GM12874 (cell line): Measurements from ENCODE around the gene ANAPC2.

Experiments
- TF ChIP-seq, protein P1 (sequence below): IDR thresholded peaks from 2 replicates; pipeline ENCODE4 v1.5.1; 2011; ENCODE audit warnings: low read depth, mild to moderate bottlenecking, control low read depth, low read length, moderate library complexity; ENCODE audit not compliant: insufficient read depth

Gene ANAPC2

DNA sequence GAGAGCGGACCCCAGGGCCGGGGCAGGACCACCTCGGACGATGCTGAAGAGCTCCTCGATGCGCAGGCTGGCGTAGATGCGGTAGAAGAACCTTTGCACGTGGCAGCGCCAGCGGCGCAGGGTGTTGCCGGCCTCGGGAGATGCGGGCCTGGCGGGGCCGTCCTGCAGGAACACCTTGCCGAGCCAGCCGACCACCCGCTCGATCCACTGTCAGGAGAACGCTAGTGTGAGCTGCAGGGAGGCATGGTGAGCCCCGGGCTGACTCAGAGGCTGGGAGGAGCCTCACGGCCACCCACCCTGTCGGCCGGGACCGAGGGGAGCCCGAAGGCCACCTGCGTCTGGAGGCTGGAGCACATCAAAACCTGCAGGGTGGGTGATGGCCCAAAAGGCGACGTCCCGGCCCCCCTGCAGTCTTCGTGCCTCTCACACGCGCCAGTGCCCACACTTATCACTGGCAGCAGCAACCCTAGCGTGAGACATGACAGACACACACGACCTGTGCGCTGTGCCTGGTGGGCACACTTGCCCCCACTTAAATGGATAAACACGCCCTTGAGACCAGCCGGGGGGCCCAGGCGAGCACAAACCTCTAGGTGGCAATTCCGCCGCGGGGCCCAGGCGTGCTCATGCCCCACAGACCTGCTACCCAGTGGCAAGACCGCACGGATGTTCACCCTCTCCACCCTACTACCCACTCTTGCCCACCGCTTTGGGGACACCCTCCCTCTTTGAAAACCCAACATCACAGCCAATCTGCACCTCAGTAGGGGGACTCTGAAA lies 3.3 kb downstream of the ANAPC2 start:
- TF ChIP-seq, protein P1, sequence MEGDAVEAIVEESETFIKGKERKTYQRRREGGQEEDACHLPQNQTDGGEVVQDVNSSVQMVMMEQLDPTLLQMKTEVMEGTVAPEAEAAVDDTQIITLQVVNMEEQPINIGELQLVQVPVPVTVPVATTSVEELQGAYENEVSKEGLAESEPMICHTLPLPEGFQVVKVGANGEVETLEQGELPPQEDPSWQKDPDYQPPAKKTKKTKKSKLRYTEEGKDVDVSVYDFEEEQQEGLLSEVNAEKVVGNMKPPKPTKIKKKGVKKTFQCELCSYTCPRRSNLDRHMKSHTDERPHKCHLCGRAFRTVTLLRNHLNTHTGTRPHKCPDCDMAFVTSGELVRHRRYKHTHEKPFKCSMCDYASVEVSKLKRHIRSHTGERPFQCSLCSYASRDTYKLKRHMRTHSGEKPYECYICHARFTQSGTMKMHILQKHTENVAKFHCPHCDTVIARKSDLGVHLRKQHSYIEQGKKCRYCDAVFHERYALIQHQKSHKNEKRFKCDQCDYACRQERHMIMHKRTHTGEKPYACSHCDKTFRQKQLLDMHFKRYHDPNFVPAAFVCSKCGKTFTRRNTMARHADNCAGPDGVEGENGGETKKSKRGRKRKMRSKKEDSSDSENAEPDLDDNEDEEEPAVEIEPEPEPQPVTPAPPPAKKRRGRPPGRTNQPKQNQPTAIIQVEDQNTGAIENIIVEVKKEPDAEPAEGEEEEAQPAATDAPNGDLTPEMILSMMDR, result no peak

DNA sequence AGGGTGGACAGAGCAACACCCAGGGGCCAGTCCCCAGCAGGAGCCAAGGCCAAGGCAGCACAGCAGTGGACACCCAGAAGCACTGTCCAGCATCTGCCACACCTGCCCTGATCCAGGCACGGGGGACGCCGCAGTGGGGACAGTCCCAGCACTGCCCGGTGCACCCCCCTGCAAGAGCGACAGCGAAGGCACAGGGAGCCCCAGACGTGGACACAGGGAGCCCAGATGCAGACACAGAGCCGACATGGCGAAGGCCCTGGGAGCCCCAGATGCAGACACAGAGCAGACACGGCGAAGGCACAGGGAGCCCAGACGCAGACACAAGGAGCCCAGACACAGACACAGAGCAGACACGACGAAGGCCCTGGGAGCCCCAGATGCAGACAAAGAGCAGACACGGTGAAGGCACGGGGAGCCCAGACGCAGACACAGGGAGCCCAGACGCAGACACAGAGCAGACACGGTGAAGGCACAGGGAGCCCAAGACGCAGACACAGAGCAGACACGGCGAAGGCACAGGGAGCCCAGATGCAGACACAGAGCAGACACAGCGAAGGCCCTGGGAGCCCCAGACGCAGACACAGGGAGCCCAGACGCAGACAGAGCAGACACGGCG lies 4.3 kb downstream of the ANAPC2 start:
- TF ChIP-seq, protein P1, result no peak

DNA sequence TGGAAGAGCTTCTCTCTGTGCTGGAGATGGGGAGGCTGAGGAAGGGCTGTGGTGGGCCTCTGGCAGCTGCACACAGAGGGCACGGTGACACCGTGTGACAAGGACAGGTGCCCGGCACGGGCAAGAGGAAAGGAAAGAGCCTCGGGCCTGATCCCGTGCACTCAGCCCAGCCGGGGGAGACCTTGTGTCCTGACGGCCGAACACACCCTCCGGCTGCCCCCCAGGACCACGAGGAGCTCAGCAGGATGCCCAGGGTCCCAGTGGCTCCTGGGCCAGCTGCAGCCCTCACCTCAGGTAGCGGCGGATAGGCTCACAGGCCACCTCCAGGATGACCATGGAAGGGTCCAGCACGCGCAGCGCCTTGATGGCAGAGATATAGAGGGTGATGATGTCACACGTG lies 5.5 kb downstream of the ANAPC2 start:
- TF ChIP-seq, protein P1, result no peak

DNA sequence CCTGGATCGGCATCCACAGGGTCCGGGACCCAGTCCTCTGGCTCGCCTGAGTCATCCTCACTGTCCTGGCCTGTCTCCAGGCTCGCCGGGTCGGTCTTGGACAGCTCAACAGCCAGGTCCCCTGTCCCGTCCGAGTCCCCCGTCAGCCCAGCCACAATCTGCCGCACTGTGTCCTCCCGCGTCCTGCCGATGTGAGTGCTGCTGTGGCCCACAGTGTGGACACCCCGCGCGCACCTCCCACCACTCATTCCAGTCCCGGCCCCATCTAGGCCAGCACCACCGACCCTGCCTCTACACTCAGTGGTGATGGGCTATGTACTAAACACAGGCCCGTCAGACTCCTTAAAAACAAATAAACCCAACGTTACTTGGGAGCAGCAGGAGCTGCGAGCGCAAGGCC lies 6.7 kb downstream of the ANAPC2 start:
- TF ChIP-seq, protein P1, result no peak

DNA sequence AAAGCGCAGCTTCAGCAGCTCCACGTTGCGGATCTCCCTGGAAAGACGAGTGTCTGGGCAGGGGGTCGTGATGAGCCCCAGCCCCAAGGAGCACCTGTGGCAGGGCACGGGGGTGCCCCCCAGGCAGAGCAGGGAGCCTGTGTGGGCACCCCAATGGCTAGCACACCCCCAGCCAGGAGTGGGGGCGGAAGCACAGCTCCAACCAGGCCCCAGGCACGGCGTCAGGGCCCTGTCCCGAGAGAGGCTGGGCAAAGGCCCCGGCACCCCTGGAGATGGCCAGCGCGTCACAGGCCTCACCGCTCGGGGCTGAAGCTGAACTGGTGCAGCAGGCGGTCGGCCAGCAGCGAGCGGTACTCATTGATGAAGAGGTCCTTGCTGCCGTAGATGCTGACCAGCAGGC lies 7.9 kb downstream of the ANAPC2 start:
- TF ChIP-seq, protein P1, result no peak

GRCh38 chr9:137179761-137180160 lies 8.6 kb downstream of the ANAPC2 start:
- TF ChIP-seq, protein P1, result no peak

DNA sequence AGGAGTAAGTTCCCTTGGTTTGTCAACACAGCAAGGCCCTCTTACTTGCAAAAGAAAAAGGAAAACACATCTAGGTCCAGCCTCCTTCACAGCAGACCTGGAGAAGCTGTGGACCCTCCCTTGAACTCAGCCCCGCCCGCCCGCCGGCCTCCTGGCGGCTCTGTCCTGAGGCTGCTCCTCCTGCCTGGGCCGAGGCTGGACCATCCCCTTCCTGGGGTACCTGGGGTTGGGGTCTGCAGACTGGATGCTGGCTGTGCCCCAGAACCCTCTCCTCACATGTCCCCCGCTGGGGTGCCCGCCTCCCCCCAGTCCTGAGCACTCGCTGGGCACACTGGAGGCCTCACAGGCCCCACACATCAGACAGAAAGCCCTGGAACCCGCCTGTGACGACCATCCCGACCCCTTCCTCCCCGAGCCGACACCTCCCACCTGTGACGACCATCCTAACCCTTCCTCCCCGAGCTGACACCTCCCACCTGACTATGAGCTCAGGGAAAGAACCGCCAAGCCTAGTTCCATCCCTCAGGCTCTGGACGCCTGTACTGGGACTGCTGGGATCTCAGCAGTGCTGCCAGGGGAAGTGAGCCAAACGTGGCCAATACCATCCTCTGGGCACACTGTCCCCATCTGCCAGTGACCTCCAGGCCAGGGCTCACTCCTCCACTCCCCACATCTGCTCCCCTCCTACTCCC lies 9.3 kb downstream of the ANAPC2 start:
- TF ChIP-seq, protein P1, result no peak
